Measurements from ENCODE around the gene EXOC2.
"Not testable (repeated sequence)": the region's sequence is repeated elsewhere in the genome, so short reads cannot be mapped to it uniquely, and the experiment has no call there.

Gene EXOC2

DNA sequence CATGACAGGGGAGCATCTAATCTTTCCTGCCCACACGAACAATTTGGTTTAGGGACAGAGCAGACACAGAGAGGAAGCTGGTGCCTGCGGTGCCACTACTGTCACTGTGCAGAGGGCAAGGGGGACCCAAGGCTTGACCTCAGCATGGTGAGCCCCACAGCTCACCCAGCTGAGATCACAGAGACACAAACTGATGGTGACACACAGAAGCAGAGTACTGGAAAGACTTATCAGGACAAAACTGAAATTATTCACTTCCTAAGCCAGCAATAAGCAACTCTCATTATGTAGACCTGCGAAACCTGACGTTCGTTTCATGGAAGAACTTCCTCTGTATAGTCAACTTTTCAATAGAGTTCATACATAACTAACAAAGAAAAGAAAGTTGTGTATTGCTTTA, 122.1 kb downstream of the EXOC2 start:
- H3K27me3 Mint-ChIP-seq: no peaks in the 10 kb centered on the region
- peaks cover 7% of the 10 kb centered on the region for H3K36me3 Mint-ChIP-seq
- H3K4me1 Mint-ChIP-seq (ENCODE audit: low read depth): peaks cover 1% of the 10 kb centered on the region
- no peak overlapping the region for H3K4me3 Mint-ChIP-seq
- H3K27ac Mint-ChIP-seq: no peak overlapping the region
- H3K9me3 Mint-ChIP-seq (ENCODE audit: low read depth): peaks cover 3% of the 10 kb centered on the region

DNA sequence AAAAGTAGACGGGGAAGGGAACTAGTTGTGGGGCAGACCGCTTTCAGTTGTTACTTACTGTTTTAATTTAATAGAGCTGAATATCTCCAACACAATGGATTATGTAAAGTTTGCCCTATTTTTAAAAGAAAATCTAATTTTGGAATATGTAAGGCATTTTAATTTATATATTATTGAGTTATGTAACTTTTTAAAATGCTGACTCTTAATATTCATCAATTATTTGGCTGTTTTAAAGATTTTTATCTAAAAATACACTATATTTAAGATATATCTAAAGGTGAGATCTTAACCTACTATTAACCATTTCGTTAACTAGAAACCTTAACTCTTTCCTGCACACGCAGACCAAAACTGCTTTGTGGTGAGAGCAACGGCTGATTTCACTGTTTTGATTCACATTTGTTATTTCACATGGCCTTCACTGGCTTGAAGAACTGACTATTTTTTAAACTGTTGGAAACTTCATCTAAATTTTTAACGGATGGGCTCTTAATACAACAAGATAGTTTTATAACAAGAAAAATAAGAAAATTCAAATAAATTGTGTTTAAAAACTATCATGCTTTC, 123.9 kb downstream of the EXOC2 start:
- Mint-ChIP-seq H3K4me3 (no peak overlapping the region), H3K27me3 (no peaks in the 10 kb centered on the region), H3K36me3 (peaks cover 2% of the 10 kb centered on the region), H3K27ac (no peak overlapping the region), H3K9me3 (ENCODE audit: low read depth) (no peaks in the 10 kb centered on the region), H3K4me1 (ENCODE audit: low read depth) (peaks cover 1% of the 10 kb centered on the region)

DNA sequence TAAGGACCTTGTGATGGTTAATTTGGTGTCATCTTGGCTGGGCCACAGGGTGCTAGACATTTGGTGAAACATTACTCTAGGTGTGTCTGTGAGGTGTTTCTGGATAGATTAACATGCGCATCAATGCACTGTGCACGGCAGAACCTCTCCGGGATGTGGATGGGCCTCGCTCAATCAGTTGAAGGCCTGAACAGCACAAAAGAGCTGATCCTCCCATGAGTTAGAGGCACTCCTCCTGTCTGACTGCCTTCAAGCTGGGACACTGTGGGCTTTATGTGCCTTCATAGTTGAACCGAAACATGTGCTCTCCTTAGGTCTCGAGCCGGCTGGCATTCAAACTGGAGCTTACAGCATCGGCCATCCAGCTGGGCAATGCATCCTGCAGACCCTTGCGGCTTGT, 124.9 kb downstream of the EXOC2 start:
- H3K9me3 Mint-ChIP-seq (ENCODE audit: low read depth): no peaks in the 10 kb centered on the region
- H3K4me1 Mint-ChIP-seq (ENCODE audit: low read depth): peaks cover 1% of the 10 kb centered on the region

DNA sequence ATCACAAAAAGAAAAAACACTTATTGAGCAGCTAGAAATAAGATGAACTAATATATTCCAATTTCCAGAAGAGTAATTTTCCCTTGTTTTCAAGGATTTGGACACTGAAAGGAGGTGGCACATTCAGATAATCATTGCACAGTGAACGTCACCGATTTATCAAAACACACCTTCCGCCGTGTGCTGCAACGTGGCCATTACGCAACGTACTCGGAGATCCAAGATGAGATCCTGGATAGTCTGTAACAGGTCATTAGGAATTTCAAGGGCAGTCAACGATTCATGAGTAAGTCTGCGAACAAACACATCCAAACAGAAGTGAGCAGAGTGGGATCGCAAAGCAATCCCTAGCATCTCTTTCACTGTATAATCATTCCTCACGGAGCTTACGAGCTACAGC, 129.1 kb downstream of the EXOC2 start:
- H3K27me3 Mint-ChIP-seq: no peaks in the 10 kb centered on the region
- peaks cover 24% of the 10 kb centered on the region for H3K4me1 Mint-ChIP-seq (ENCODE audit: low read depth)
- no peaks in the 10 kb centered on the region for H3K9me3 Mint-ChIP-seq (ENCODE audit: low read depth)
- no peak overlapping the region for H3K4me3 Mint-ChIP-seq
- H3K27ac Mint-ChIP-seq: no peak overlapping the region
- peaks cover 12% of the 10 kb centered on the region for H3K36me3 Mint-ChIP-seq

More for the DNA sequence above, 124.9 kb downstream of the EXOC2 start:
- Mint-ChIP-seq H3K27me3 (no peaks in the 10 kb centered on the region), H3K27ac (no peak overlapping the region), H3K4me3 (no peak overlapping the region), H3K36me3 (peaks cover 2% of the 10 kb centered on the region)

DNA sequence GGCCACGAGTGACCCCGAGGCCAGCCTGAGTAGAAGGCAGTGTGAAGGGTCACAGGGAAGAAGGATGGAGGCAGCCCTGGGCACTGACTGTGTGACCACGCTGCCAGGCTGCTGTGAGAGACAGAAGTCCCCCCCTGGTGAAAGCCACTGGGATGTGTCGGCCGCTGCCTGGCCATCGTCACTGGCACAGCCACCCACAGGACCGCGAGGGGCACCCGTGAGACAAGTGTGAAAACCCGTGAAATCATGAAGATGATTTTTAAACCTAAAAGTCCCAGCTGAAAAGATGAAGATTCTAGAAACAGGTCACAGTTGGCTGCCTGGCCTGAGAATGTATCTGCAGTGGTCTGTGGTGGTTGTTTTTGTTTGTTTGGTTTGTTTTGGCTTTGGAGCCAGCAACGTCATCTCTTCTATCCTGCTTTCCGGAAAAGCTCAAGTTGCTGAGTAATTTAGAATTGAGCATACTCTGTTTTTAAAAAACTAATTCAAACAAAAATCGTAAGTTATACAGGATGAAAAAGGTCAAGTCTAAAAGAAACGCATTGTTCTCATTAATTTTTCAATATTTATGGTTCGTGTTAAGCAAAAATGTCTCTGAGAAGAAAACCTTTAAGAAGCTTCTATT, 130.8 kb downstream of the EXOC2 start:
- peaks cover 11% of the 10 kb centered on the region for H3K36me3 Mint-ChIP-seq
- peak overlapping the region; percentile 30 for H3K4me3 Mint-ChIP-seq
- H3K4me1 Mint-ChIP-seq (ENCODE audit: low read depth): peaks cover 35% of the 10 kb centered on the region
- no peaks in the 10 kb centered on the region for H3K27me3 Mint-ChIP-seq
- no peaks in the 10 kb centered on the region for H3K9me3 Mint-ChIP-seq (ENCODE audit: low read depth)
- peak overlapping the region; percentile 76 for H3K27ac Mint-ChIP-seq

DNA sequence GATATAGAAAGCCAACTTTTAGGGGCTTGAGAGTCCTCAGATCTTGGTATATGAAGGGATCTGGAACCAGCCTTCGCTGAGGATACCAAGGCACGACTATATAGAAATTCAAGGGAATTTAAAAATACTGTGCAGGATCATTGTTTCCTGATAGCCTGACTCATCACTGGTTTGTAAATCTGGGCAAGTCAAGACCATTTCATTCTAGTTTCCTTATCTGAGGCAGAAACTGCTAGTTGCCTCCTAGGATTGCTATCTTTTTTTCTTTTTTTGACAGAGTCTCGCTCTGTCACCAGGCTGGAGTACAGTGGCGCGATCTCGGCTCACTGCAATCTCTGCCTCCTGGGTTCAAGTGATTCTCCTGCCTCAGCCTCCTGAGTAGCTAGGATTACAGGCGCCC, 131.6 kb downstream of the EXOC2 start:
- not testable (repeated sequence) for H3K27me3 Mint-ChIP-seq; H3K9me3 Mint-ChIP-seq (ENCODE audit: low read depth); H3K4me3 Mint-ChIP-seq
- H3K4me1 Mint-ChIP-seq (ENCODE audit: low read depth): peaks cover 40% of the 10 kb centered on the region
- H3K36me3 Mint-ChIP-seq: peaks cover 11% of the 10 kb centered on the region
- H3K27ac Mint-ChIP-seq: peak overlapping the region; percentile 86

DNA sequence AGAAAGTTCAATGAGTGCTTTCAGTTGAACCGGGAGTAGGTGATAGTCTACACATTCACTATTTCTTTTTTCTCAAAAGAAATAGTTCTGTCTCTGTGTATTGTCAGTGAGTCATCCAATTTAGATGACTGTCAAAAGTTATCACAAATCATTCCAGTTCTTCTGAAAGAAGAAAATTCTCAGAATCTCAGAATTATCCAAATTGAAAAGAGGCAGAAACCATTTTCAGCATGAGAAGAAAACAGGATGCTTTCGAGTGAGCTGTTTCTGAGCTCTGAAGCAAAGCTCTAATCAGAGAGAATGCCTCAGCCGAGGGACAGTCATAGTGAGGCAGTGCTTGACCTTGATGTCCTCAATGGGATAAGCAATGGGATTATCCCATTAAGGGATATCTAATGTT, 134.0 kb downstream of the EXOC2 start:
- peaks cover 23% of the 10 kb centered on the region for H3K36me3 Mint-ChIP-seq
- peak overlapping the region; percentile 93 for H3K27ac Mint-ChIP-seq
- H3K27me3 Mint-ChIP-seq: no peaks in the 10 kb centered on the region
- no peaks in the 10 kb centered on the region for H3K9me3 Mint-ChIP-seq (ENCODE audit: low read depth)
- H3K4me1 Mint-ChIP-seq (ENCODE audit: low read depth): peaks cover 40% of the 10 kb centered on the region
- H3K4me3 Mint-ChIP-seq: peak overlapping the region; percentile 22

DNA sequence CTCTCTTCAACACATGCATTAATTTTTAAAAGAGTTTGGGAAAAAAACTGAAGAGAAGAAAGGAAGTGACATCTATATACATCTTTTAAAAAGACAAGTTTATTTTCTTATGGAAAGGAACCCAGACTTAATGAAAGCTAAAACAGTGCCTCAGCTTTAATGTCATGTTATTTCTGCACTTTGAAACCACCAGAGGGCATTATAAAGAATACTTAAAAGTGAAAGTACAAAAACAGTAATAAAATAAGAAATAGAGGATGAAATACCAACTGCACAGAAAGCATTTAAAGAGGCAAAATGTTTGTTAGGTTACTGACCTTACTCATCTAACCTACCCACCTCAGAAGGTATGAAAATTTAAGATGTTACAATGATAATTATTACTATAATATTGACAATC, 134.8 kb downstream of the EXOC2 start:
- peaks cover 23% of the 10 kb centered on the region for H3K36me3 Mint-ChIP-seq
- H3K9me3 Mint-ChIP-seq (ENCODE audit: low read depth): no peaks in the 10 kb centered on the region
- H3K4me1 Mint-ChIP-seq (ENCODE audit: low read depth): peaks cover 40% of the 10 kb centered on the region
- H3K27me3 Mint-ChIP-seq: no peaks in the 10 kb centered on the region
- peak overlapping the region; percentile 50 for H3K27ac Mint-ChIP-seq
- no peak overlapping the region for H3K4me3 Mint-ChIP-seq

DNA sequence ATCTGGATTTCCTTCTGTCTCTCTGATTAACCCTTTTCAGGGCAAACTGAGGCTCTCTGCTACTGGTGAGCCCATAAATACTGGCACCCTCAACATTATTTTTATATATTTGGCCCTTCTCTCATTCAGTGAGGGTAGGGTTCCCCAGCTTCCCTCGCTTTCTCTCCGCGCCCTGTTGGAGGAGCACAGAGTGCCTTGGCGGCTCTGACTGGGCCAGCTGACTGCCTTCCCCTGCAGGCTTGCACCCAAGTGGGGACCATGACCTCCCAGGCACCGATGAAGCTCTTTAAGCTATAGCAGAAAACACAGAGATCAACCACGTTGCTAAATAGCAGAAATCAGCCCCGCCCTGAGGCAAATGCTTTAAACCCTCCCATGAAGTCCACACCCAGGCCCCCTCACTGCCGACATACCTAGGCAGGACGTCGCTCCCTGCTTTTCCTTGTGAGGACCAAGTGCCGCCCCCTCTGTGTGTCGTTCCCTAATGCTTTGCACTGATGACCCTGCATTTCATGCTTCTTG, 141.0 kb downstream of the EXOC2 start:
- Mint-ChIP-seq H3K4me3 (no peak overlapping the region), H3K9me3 (ENCODE audit: low read depth) (no peaks in the 10 kb centered on the region), H3K36me3 (peaks cover 20% of the 10 kb centered on the region), H3K27me3 (no peaks in the 10 kb centered on the region), H3K27ac (peak overlapping the region; percentile 88), H3K4me1 (ENCODE audit: low read depth) (peaks cover 51% of the 10 kb centered on the region)

DNA sequence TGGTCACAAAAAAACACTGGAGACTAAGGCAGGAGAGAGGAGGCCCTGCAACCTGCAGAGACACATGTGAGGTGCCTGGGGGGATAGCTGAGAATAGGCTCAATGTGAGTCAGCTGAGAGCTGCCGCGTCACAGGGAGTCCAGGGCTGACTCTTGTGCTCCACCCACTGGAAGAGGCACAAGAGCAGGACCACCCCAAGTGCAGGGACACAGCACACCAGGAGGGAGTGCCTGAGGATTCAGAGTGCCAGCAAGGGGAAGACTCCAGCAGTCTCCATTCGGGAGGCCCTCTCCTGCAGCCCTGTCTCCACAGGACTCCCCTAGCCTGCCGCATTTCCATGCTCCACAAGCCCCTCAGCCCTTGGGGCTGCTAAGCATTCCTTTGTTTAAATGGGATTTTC, 141.5 kb downstream of the EXOC2 start:
- H3K27me3 Mint-ChIP-seq: no peaks in the 10 kb centered on the region
- H3K4me3 Mint-ChIP-seq: no peak overlapping the region
- peaks cover 20% of the 10 kb centered on the region for H3K36me3 Mint-ChIP-seq
- H3K27ac Mint-ChIP-seq: peak overlapping the region; percentile 88
- no peaks in the 10 kb centered on the region for H3K9me3 Mint-ChIP-seq (ENCODE audit: low read depth)
- peaks cover 47% of the 10 kb centered on the region for H3K4me1 Mint-ChIP-seq (ENCODE audit: low read depth)

DNA sequence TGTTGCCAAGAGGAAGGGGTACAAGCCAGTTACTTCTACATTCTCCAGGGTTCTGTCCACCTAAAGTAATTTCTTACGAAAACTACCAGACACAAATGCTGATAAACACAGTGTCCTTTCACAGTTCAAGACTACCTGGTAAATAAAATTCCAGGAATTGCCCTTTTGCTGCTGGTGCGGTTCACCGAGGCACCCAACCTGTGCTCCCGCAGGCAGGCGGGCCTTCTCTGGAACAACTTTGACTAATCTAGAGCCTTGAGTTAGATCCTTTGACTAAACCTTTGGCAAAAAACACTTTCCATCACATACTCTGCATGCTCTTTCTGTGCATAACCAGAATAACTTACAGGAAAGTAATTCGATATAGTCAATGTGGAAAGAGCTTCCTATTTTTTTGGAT, 143.0 kb downstream of the EXOC2 start:
- H3K4me3 Mint-ChIP-seq: peak overlapping the region; percentile 40
- no peaks in the 10 kb centered on the region for H3K9me3 Mint-ChIP-seq (ENCODE audit: low read depth)
- peaks cover 8% of the 10 kb centered on the region for H3K36me3 Mint-ChIP-seq
- H3K27ac Mint-ChIP-seq: peak overlapping the region; percentile 88
- peaks cover 47% of the 10 kb centered on the region for H3K4me1 Mint-ChIP-seq (ENCODE audit: low read depth)
- H3K27me3 Mint-ChIP-seq: no peaks in the 10 kb centered on the region

DNA sequence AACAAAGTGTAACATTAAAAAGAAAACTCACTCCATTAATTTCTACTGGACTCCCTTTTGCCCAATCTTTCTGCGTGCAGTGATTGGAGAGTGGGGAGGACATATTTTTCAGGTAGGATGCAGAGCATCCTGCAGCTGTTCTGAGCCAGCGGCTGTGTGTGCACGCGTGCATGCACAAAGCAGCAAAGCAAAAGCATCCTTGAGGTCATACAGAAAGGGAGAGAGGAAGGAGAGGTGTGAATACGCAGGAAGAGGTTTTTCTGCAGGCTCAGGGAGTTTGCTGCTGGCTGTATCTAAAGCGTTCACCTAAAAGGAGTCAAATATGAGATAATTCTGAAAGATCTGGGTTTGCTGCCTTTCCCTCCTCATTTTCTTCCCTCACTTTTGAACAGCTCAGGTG, 144.4 kb downstream of the EXOC2 start:
- H3K36me3 Mint-ChIP-seq: peaks cover 16% of the 10 kb centered on the region
- peak overlapping the region; percentile 79 for H3K4me3 Mint-ChIP-seq
- H3K27ac Mint-ChIP-seq: peak overlapping the region; percentile 97
- H3K4me1 Mint-ChIP-seq (ENCODE audit: low read depth): peaks cover 55% of the 10 kb centered on the region
- H3K9me3 Mint-ChIP-seq (ENCODE audit: low read depth): no peaks in the 10 kb centered on the region
- no peaks in the 10 kb centered on the region for H3K27me3 Mint-ChIP-seq

DNA sequence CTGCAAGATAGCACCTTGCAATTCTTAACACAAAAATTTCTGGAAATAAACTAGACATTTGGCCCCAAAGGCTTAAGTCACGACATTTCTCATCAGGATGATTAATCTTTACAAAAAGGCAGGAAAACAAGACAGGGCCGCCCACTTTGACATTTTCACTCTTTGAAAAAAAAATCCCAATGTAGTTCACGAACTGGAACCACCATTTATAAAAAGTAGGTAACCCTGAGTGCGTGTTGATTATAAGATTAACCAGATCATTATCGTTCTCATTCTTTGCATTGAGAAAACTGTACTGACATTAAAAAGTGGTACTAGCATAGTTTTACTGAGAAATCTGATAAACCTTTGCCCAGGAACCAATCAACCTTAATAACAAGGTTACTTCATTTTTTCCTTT, 144.8 kb downstream of the EXOC2 start:
- H3K27me3 Mint-ChIP-seq: no peaks in the 10 kb centered on the region
- peak overlapping the region; percentile 97 for H3K27ac Mint-ChIP-seq
- H3K36me3 Mint-ChIP-seq: peaks cover 19% of the 10 kb centered on the region
- peaks cover 3% of the 10 kb centered on the region for H3K9me3 Mint-ChIP-seq (ENCODE audit: low read depth)
- peak overlapping the region; percentile 79 for H3K4me3 Mint-ChIP-seq
- peaks cover 58% of the 10 kb centered on the region for H3K4me1 Mint-ChIP-seq (ENCODE audit: low read depth)

DNA sequence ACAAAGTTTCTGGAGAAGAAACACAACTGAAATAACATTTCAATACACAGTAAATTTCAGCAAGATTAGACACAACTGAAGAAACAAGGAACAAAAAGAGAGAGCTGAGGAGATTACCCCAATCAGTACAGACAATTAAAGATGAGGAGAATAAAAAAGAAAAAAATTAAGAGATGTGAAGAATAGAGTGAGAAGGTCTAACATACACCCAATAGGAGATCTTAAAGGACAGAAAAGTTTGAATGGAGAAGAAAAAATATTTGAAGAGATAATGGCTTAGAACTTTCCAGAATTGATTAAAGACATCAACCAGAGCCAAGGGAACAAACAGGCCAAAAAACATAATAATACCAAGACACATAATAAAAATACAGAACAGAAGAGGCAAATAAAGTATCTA, 152.4 kb downstream of the EXOC2 start:
- peak overlapping the region; percentile 25 for H3K27ac Mint-ChIP-seq
- no peaks in the 10 kb centered on the region for H3K27me3 Mint-ChIP-seq
- H3K4me3 Mint-ChIP-seq: no peak overlapping the region
- peaks cover 13% of the 10 kb centered on the region for H3K9me3 Mint-ChIP-seq (ENCODE audit: low read depth)
- H3K4me1 Mint-ChIP-seq (ENCODE audit: low read depth): peaks cover 11% of the 10 kb centered on the region
- peaks cover 42% of the 10 kb centered on the region for H3K36me3 Mint-ChIP-seq

DNA sequence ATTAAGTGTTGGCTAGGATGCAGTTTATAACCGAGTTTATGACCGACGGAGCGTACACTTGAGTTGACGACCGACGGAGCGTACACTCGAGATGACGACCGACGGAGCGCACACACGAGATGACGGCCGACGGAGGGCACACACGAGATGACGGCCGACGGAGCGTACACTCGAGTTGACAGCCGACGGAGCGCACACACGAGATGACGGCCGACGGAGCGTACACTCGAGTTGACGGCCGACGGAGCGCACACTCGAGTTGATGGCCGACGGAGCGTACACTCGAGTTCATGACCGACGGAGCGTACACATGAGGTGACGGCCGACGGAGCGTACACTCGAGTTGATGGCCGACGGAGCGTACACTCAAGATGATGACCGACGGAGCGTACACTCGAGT, 155.8 kb downstream of the EXOC2 start:
- Mint-ChIP-seq H3K27ac (no peak overlapping the region), H3K9me3 (ENCODE audit: low read depth) (peaks cover 9% of the 10 kb centered on the region), H3K36me3 (peaks cover 20% of the 10 kb centered on the region), H3K27me3 (no peaks in the 10 kb centered on the region), H3K4me3 (no peak overlapping the region), H3K4me1 (ENCODE audit: low read depth) (no peaks in the 10 kb centered on the region)

DNA sequence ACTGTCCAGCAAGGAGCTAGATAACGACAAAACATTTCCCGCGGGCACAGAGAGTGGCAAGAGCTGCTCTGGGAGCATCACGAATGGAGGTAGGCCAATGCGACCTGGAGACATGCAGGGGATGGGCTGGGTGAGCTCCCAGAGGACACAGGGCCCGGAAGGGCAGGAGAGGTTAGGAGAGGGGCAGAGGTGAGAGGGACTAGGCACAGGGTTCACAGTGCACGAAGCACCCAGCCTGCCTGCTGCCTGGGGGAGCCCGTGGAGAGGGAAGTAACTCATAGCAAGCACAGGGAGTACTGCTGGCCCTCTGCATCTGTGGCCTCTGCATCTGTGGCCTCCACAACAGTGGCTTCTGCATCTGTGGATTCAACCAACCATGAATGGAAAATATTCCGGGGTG, 162.5 kb downstream of the EXOC2 start:
- Mint-ChIP-seq H3K36me3 (peaks cover 21% of the 10 kb centered on the region), H3K27me3 (no peaks in the 10 kb centered on the region), H3K4me1 (ENCODE audit: low read depth) (peaks cover 3% of the 10 kb centered on the region), H3K27ac (peak overlapping the region; percentile 78), H3K9me3 (ENCODE audit: low read depth) (no peaks in the 10 kb centered on the region), H3K4me3 (no peak overlapping the region)

Measured in activated naive CD8-positive, alpha-beta T cell (primary cell).